SK-N-MC (cell line): ENCODE data around the gene TMEM14C.

Experiments used
- FOXP2 ChIP-seq: optimal IDR thresholded peaks from 2 replicates; pipeline ENCODE3; 2011; ENCODE audit warnings: mild to moderate bottlenecking, moderate library complexity; ENCODE audit not compliant: insufficient read depth; ENCODE audit errors: extremely low read length, control extremely low read depth
- POLR2AphosphoS5 ChIP-seq: IDR thresholded peaks from 2 replicates; pipeline ENCODE4 v1.6.1; 2012; ENCODE audit warnings: mild to moderate bottlenecking, low read depth, low read length, borderline replicate concordance

- TF ChIP-seq FOXP2, result no peak
- no peak for TF ChIP-seq POLR2AphosphoS5
Observed at GRCh38 chr6:10725716-10726115, 2.8 kb downstream of the TMEM14C start.
